HepG2 (cell line): ENCODE data around the gene ECE2. TPM values are rescaled to one million over a fixed set of nuclear protein-coding genes. Genes with fewer than 3 reads are reported as not detected.

Experiments used
- ATAC-seq: fragments of 200-7000 bp; cut with Tn5 transposase; 3 replicates; pipeline ENCODE4 v1.9.1; 2020; ENCODE audit warnings: mild to moderate bottlenecking, moderate library complexity
- BruUV-seq: library from RNA; stranded (reverse); fragments of 400-500 nt; replicated peaks from 2 replicates; lab custom pipeline; 2021; lab: Mats Ljungman, UMichigan
- CTCF ChIA-PET: fragments of 300-600 bp; formaldehyde crosslinking; extraction: SDS; loops from one replicate; lab custom pipeline; 2021; ENCODE audit warnings: low total read pairs, inconsistent platforms, low intra/inter-chr PET ratio; lab: Yijun Ruan, JAX
- POLR2A ChIA-PET: fragments of 350-600 bp; sonication (Branson Sonifier 250); formaldehyde crosslinking; loops from one replicate; lab custom pipeline; 2020; ENCODE audit warnings: antibody characterized with exemption, inconsistent platforms; lab: Yijun Ruan, JAX
- DNase-seq: peaks from one replicate; pipeline ENCODE4 v3.0.0-alpha.2; 2015; ENCODE audit warnings: low spot score
- FAIRE-seq: peaks from 3 replicates; lab custom pipeline; 2011; peaks lifted over from hg19 to GRCh38; lab: Jason Lieb, UNC
- H2AFZ ChIP-seq: one replicate; pipeline ENCODE4 v1.6.1; 2011; ENCODE audit warnings: low read length, inconsistent platforms
- H3K27ac ChIP-seq: fragments of 300-600 bp; 3 replicates; pipeline ENCODE4 v1.8.0; 2011; ENCODE audit warnings: mixed run types, mild to moderate bottlenecking, mixed read lengths, low read length, inconsistent platforms; ENCODE audit not compliant: insufficient read depth; ENCODE audit errors: extremely low read length
- H3K27me3 ChIP-seq, 2 experiments: fragments of 200-600 bp in 1 of 2; 2 replicates in 1 of 2; 3 replicates in 1 of 2; pipeline versions ENCODE4 v1.6.0 to v1.8.0; 2011; ENCODE audit warnings: low read length in 2 of 2, mild to moderate bottlenecking in 2 of 2, moderate library complexity in 2 of 2, inconsistent platforms in 1 of 2; ENCODE audit not compliant: insufficient read depth in 2 of 2, control insufficient read depth in 1 of 2
- H3K36me3 ChIP-seq, 2 experiments: fragments of 200-600 bp in 1 of 2; replicated peaks in 1 of 2; 2 replicates in 1 of 2; 3 replicates in 1 of 2; pipeline versions ENCODE4 v1.5.1 to v1.8.0; 2011; ENCODE audit warnings: low read length in 2 of 2, inconsistent platforms in 1 of 2; ENCODE audit not compliant: insufficient read depth in 2 of 2, control insufficient read depth in 1 of 2
- H3K4me1 ChIP-seq: 2 replicates; pipeline ENCODE4 v1.5.1; 2012; ENCODE audit warnings: low read length, inconsistent platforms; ENCODE audit not compliant: insufficient read depth
- H3K4me2 ChIP-seq: 2 replicates; pipeline ENCODE4 v1.6.0; 2011; ENCODE audit warnings: low read depth, low read length, inconsistent platforms
- H3K4me3 ChIP-seq, 3 experiments: fragments of 200-600 bp in 1 of 3; sonication (generic), shearing (Covaris generic) in 1 of 3; replicated peaks in 1 of 3; 2 replicates each; pipeline ENCODE4 v1.5.1; 2011 to 2016; ENCODE audit warnings: low read length in 3 of 3, inconsistent platforms in 2 of 3, low read depth in 2 of 3, mild to moderate bottlenecking in 2 of 3, control low read depth in 1 of 3, mixed read lengths in 1 of 3; ENCODE audit not compliant: insufficient read depth in 1 of 3
- H3K79me2 ChIP-seq: one replicate; pipeline ENCODE4 v1.6.1; 2011; ENCODE audit warnings: low read length, inconsistent platforms; ENCODE audit not compliant: insufficient read depth
- H3K9ac ChIP-seq: 2 replicates; pipeline ENCODE4 v1.6.0; 2011; ENCODE audit warnings: mild to moderate bottlenecking, low read depth, low read length, inconsistent platforms; ENCODE audit not compliant: insufficient read depth
- H3K9me3 ChIP-seq: 2 replicates; pipeline ENCODE4 v1.5.1; 2012; ENCODE audit warnings: mild to moderate bottlenecking, low read length
- H4K20me1 ChIP-seq: 2 replicates; pipeline ENCODE4 v1.6.0; 2011; ENCODE audit warnings: inconsistent platforms, mild to moderate bottlenecking, low read length, moderate library complexity; ENCODE audit not compliant: insufficient read depth
- ZNF512B ChIP-seq: sonication (generic); formaldehyde crosslinking; IDR thresholded peaks from 2 replicates; pipeline ENCODE4 v1.5.1; 2020; ENCODE audit warnings: missing genetic modification reagents, mild to moderate bottlenecking, borderline replicate concordance
- ZNF563 ChIP-seq: sonication (generic); formaldehyde crosslinking; IDR thresholded peaks from 2 replicates; pipeline ENCODE4 v1.8.0; 2022; ENCODE audit warnings: mild to moderate bottlenecking, moderate library complexity, missing genetic modification reagents
- ZNF777 ChIP-seq: sonication (generic); formaldehyde crosslinking; IDR thresholded peaks from 2 replicates; pipeline ENCODE4 v1.4.0; 2020; ENCODE audit warnings: missing genetic modification reagents
- WGBS: methylation state at CpG from one replicate; pipeline ENCODE4 v1.1.6; 2017; ENCODE audit warnings: low lambda C conversion rate; 5-methylcytosine and 5-hydroxymethylcytosine counted together
- in situ Hi-C: cut with HindIII; loops from 2 replicates; pipeline ENCODE4 v1.10.0; 2017; ENCODE audit warnings: low pct_unique_long_range_greater_than_20kb; ENCODE audit not compliant: extremely low pct_ligation_motif_present
- intact Hi-C: fragments of 100-400 bp; cut with micrococcal nuclease; formaldehyde crosslinking; loops from one replicate; pipeline ENCODE4 v1.10.0; 2022; ENCODE audit not compliant: unreplicated experiment
- polyA plus RNA-seq, 8 experiments: library from polyadenylated mRNA; depleted of rRNA in 3 of 8; stranded (reverse) in 7 of 8; unstranded in 1 of 8; fragments of >200 nt; fragmentation: Illumina TruSeq in 4 of 8; extraction: Trizol in 4 of 8; gene quantifications; 2 replicates each; pipeline versions ENCODE4 v1.2.1 to v1.2.3, GENCODE V29; 2011 to 2016; ENCODE audit warnings: low read depth in 4 of 8, missing spikeins in 1 of 8, mixed read lengths in 1 of 8; ENCODE audit not compliant: insufficient read depth in 1 of 8
- total RNA-seq, 5 experiments: library from RNA; depleted of rRNA; stranded (reverse); fragments of >200 nt; fragmentation: Illumina TruSeq; extraction: Trizol; gene quantifications; 2 replicates each; pipeline ENCODE4 v1.2.3, GENCODE V29; 2016; ENCODE audit warnings: low read depth in 1 of 5
- TF ChIP-seq, protein P1 (sequence below): sonication (generic); formaldehyde crosslinking; IDR thresholded peaks from 2 replicates; pipeline ENCODE4 v1.5.1; 2020; ENCODE audit warnings: mild to moderate bottlenecking, missing genetic modification reagents, borderline replicate concordance
- TF ChIP-seq, protein P2 (sequence below): sonication (generic); formaldehyde crosslinking; conservative IDR thresholded peaks from 2 replicates; pipeline ENCODE4 v1.8.0; 2022; ENCODE audit warnings: mild to moderate bottlenecking, moderate library complexity, missing genetic modification reagents

ECE2 gene
- total and polyA plus RNA-seq, 2 of the 13 experiments (the other 11 are each of a cell fraction or from before 2014, with no cell fraction given), result not detected

GRCh38 chr3:184230603-184231528 lies 45.0 kb upstream of the ECE2 start:
- TF ChIP-seq ZNF777 (0 out of 2 replicates have a peak, but pooled peaks have one; percentile 6), ZNF512B (CRISPR knock-in tag) (no peak), ZNF563 (0 out of 2 replicates have a peak, but pooled peaks have one; percentile 8)
- TF ChIP-seq, protein P1, sequence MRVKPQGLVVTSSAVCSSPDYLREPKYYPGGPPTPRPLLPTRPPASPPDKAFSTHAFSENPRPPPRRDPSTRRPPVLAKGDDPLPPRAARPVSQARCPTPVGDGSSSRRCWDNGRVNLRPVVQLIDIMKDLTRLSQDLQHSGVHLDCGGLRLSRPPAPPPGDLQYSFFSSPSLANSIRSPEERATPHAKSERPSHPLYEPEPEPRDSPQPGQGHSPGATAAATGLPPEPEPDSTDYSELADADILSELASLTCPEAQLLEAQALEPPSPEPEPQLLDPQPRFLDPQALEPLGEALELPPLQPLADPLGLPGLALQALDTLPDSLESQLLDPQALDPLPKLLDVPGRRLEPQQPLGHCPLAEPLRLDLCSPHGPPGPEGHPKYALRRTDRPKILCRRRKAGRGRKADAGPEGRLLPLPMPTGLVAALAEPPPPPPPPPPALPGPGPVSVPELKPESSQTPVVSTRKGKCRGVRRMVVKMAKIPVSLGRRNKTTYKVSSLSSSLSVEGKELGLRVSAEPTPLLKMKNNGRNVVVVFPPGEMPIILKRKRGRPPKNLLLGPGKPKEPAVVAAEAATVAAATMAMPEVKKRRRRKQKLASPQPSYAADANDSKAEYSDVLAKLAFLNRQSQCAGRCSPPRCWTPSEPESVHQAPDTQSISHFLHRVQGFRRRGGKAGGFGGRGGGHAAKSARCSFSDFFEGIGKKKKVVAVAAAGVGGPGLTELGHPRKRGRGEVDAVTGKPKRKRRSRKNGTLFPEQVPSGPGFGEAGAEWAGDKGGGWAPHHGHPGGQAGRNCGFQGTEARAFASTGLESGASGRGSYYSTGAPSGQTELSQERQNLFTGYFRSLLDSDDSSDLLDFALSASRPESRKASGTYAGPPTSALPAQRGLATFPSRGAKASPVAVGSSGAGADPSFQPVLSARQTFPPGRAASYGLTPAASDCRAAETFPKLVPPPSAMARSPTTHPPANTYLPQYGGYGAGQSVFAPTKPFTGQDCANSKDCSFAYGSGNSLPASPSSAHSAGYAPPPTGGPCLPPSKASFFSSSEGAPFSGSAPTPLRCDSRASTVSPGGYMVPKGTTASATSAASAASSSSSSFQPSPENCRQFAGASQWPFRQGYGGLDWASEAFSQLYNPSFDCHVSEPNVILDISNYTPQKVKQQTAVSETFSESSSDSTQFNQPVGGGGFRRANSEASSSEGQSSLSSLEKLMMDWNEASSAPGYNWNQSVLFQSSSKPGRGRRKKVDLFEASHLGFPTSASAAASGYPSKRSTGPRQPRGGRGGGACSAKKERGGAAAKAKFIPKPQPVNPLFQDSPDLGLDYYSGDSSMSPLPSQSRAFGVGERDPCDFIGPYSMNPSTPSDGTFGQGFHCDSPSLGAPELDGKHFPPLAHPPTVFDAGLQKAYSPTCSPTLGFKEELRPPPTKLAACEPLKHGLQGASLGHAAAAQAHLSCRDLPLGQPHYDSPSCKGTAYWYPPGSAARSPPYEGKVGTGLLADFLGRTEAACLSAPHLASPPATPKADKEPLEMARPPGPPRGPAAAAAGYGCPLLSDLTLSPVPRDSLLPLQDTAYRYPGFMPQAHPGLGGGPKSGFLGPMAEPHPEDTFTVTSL (CRISPR knock-in tag), result no peak
- TF ChIP-seq, protein P2, sequence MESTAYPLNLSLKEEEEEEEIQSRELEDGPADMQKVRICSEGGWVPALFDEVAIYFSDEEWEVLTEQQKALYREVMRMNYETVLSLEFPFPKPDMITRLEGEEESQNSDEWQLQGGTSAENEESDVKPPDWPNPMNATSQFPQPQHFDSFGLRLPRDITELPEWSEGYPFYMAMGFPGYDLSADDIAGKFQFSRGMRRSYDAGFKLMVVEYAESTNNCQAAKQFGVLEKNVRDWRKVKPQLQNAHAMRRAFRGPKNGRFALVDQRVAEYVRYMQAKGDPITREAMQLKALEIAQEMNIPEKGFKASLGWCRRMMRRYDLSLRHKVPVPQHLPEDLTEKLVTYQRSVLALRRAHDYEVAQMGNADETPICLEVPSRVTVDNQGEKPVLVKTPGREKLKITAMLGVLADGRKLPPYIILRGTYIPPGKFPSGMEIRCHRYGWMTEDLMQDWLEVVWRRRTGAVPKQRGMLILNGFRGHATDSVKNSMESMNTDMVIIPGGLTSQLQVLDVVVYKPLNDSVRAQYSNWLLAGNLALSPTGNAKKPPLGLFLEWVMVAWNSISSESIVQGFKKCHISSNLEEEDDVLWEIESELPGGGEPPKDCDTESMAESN (CRISPR knock-in tag), result 0 out of 2 replicates have a peak, but pooled peaks have one; percentile 17
- TF ChIP-seq, all 625 proteins: peak for 3
- no peak for ATAC-seq
- H3K27me3 ChIP-seq, result peaks cover 15 to 74% of the 10 kb centered on the region in 2 experiments; a peak in 4 of 5 replicates
- DNase-seq, result no peak
- H3K9me3 ChIP-seq, result no peaks in the 10 kb centered on the region
- no TSS peak for BruUV-seq
- FAIRE-seq, result no peak
- intact Hi-C loops, result no loop called here
- CTCF ChIA-PET, result no interaction called here
- no peaks in the 10 kb centered on the region for H3K79me2 ChIP-seq
- no peak overlapping the region for H2AFZ ChIP-seq
- H3K4me2 ChIP-seq, result peak overlapping the region; percentile 98
- peaks cover 11% of the 10 kb centered on the region; the same call in 1 of the 2 replicates for H3K4me1 ChIP-seq
- H3K27ac ChIP-seq, result no peak overlapping the region
- H4K20me1 ChIP-seq, result peaks cover 5% of the 10 kb centered on the region; the same call in 1 of the 2 replicates
- no peak overlapping the region for H3K9ac ChIP-seq
- H3K4me3 ChIP-seq, result peak overlapping the region; percentile 56 to 80 (median 69); a peak in 4 of 6 replicates
- POLR2A ChIA-PET, result interaction anchor here (0.8 to 2.1 kb wide), 5 partner anchors 10 to 86 kb away, joined by 3 to 8 read pairs (median 4); partner anchors contain the start of gene DVL3
- WGBS, result 24% methylated on average over 9 of the region's 79 CpGs
- no peaks in the 10 kb centered on the region for H3K36me3 ChIP-seq
- in situ Hi-C loops, result loop anchor here (5.0 kb wide), 1 partner anchor 334 kb away; no protein-coding TSS in a partner anchor
